Activated T-cell treated with anti-CD3 and anti-CD28 coated beads, Interleukin-2, amount 50 U/mL, for 4 hours (primary cell): Measurements from ENCODE around the gene PLB1. TPM values are rescaled to one million over a fixed set of nuclear protein-coding genes. Genes with fewer than 3 reads are reported as not detected.

Experiments used
- ATAC-seq, 2 donors: fragments of 200-7000 bp; cut with Tn5 transposase; one replicate each; pipeline ENCODE4 v1.10.0; 2021
- DNase-seq: peaks from one replicate; pipeline ENCODE4 v3.0.0-alpha.2; 2020
- H3K27me3 Mint-ChIP-seq: one replicate; pipeline ENCODE4 v1.8.0; 2021; ENCODE audit warnings: low read depth, mixed read lengths
- H3K36me3 Mint-ChIP-seq: one replicate; pipeline ENCODE4 v1.8.0; 2022; ENCODE audit warnings: mixed read lengths; ENCODE audit not compliant: insufficient read depth
- H3K4me1 Mint-ChIP-seq: one replicate; pipeline ENCODE4 v1.8.0; 2021; ENCODE audit warnings: low read depth, mixed read lengths
- H3K4me3 Mint-ChIP-seq: one replicate; pipeline ENCODE4 v1.8.0; 2021; ENCODE audit warnings: mild to moderate bottlenecking, moderate library complexity, mixed read lengths
- H3K9me3 Mint-ChIP-seq: one replicate; pipeline ENCODE4 v1.8.0; 2021; ENCODE audit warnings: mixed read lengths
- total RNA-seq, 3 donors: library from RNA; stranded (reverse); gene quantifications; one replicate each; pipeline ENCODE4 v1.2.1, GENCODE V29; 2021

PLB1 gene
- total RNA-seq, 3 donors from 2014 or later: 0.05 to 0.10 TPM; not detected in 1

DNA sequence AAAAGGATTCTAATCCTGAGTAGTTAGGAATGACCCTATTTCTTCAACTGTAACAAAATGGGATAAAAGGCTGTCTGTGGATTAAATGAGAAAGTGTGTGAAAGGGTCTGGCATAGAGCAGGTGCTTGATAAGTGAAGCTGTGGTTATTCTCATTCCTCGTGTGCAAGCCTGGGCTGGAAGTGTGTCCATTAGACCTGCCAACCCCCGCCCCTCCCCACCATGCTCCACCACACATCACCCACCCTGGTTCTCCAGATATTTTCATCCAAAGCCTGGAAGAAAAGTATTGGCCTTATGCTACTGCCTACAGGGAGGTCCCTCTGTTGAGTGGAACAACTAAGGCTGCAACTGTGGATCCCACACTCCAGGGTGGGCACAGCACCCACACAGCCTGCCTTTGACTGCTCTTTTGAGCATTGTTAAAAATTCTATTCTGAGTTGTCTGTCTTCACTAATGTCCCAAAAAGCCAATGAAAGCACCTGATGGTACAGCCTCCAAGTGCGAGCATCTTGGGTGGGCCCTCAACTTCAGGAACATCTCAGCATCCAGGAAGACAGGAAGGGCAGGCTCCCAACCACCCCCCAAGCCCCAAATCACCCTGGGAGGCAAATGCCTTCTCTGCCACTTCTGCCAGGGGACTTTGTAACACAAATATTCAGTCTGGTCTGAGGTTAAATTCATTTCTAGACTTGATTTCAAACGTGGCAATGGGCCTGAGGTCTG is 153.0 kb downstream of the PLB1 start:
- H3K36me3 Mint-ChIP-seq: no peaks in the 10 kb centered on the region
- no peaks in the 10 kb centered on the region for H3K9me3 Mint-ChIP-seq
- DNase-seq (no peak), ATAC-seq (no peak)
- peaks cover 20% of the 10 kb centered on the region for H3K4me1 Mint-ChIP-seq
- H3K27me3 Mint-ChIP-seq: no peaks in the 10 kb centered on the region
- H3K4me3 Mint-ChIP-seq: no peak overlapping the region

DNA sequence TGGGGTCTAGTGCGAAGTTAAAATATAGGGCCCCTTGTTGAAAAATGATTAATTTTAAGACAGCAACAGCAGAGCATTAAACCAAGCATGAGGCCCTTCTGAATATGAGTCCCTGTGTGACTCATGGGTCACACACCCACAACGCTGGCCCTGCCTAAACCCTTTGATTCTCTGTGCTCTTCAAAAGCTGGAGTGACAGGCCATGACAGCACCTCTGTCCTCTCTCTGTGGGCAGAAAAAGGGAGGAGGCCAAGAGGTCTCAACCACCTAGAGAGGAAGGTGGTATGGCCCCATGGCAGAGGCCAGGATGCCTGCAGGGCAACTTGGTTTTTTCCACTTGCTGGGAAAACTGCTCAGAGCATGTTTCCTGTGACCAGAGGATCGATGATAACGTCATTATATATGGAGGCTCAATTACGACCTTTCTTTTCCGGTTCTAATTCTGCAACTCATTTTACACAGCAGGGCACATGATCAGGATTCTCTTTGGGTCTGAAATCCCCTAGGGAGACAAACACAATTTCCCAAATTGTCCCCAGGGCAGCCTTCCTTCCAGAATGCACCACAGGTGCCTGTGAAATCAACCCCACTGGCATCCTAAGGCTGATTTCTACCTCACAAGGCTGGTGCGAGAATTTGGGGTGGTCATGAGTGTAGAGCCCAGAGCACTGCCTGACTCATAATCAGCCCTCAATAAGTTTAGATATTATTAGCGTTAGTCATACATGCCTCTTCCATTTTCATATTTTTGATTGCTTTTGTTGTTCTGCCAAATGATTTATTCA is 153.8 kb downstream of the PLB1 start:
- Mint-ChIP-seq H3K27me3 (no peaks in the 10 kb centered on the region), H3K9me3 (no peaks in the 10 kb centered on the region), H3K36me3 (no peaks in the 10 kb centered on the region), H3K4me1 (peaks cover 20% of the 10 kb centered on the region), H3K4me3 (no peak overlapping the region)
- DNase-seq (peak; percentile 12), ATAC-seq (peak; percentile 98 to 99)

DNA sequence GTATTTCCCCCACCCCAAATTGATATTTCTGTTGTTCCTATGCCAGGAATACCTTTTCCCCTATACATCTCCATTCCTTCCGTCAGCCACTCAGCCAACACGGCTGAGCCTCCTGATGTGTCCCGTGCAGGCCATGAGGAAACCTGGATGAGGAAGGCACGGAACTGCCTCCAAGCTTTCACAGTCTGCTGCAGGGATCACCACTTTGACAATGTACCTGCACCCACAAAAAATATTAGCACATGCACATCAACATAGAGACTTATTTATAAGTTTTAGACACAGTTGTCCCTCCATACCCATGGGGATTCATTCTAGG is 154.4 kb downstream of the PLB1 start:
- peaks cover 21% of the 10 kb centered on the region for H3K4me1 Mint-ChIP-seq

DNA sequence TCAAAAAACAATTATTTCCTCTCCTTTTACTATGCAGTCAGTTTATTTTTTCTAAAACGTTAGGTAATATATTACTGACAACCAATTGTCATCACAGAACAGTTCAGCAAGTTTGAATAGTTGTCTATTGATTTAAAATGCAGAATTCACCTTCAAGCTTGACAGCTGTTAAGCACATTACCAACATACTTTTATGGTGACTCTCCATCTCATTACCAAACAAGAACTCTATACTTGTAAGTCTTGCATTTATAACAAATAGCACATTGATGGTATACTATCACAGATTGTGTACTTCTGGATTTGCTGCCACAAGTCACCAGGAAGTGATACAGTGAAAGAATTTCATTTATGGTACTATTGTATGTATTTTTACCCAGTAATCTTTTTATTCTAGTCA is 156.4 kb downstream of the PLB1 start:
- Mint-ChIP-seq H3K27me3 (no peaks in the 10 kb centered on the region), H3K36me3 (no peaks in the 10 kb centered on the region), H3K9me3 (no peaks in the 10 kb centered on the region), H3K4me3 (no peak overlapping the region), H3K4me1 (peaks cover 34% of the 10 kb centered on the region)
- DNase-seq: no peak
- ATAC-seq: no peak

More for the DNA sequence above, 154.4 kb downstream of the PLB1 start:
- H3K9me3 Mint-ChIP-seq: no peaks in the 10 kb centered on the region
- DNase-seq: no peak
- H3K36me3 Mint-ChIP-seq: no peaks in the 10 kb centered on the region
- no peak overlapping the region for H3K4me3 Mint-ChIP-seq
- no peak for ATAC-seq
- H3K27me3 Mint-ChIP-seq: no peaks in the 10 kb centered on the region

DNA sequence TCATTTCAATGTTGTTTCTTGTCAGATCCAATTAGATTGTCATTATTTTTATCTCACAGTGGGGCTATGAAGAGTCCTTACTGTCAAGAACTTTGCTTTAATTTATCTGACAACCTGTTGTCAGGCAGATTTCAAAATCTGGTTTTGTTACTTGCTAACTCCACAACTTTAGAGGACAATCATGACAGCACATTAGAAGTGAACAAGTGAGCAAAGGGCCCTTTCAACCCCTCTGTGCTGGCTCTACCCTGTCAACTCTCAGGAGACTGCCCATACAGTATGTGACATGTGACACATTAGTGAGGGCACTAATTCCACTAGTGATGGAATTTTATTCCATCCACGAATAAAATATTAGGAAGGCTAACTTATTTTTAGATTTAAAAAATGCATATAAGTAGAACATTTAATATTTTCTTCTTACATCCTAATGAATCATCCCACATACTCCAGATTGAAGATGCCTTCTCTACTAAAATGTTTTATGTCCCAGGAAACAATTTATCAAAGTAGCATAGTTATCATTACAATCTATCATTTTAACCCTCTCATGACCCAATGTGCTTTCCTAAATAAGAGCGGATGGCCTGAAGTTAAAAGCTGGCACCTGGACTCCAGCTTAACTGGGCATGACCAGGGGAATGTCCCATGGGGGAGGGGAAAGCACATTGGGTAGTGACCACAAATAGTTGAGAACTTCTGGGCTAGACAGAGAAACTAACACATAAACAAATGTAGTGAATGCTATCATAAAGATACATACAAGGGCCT is 158.2 kb downstream of the PLB1 start:
- no peak overlapping the region for H3K4me3 Mint-ChIP-seq
- DNase-seq (no peak), ATAC-seq (no peak)
- peaks cover 39% of the 10 kb centered on the region for H3K4me1 Mint-ChIP-seq
- H3K36me3 Mint-ChIP-seq: no peaks in the 10 kb centered on the region
- H3K27me3 Mint-ChIP-seq: no peaks in the 10 kb centered on the region
- no peaks in the 10 kb centered on the region for H3K9me3 Mint-ChIP-seq

DNA sequence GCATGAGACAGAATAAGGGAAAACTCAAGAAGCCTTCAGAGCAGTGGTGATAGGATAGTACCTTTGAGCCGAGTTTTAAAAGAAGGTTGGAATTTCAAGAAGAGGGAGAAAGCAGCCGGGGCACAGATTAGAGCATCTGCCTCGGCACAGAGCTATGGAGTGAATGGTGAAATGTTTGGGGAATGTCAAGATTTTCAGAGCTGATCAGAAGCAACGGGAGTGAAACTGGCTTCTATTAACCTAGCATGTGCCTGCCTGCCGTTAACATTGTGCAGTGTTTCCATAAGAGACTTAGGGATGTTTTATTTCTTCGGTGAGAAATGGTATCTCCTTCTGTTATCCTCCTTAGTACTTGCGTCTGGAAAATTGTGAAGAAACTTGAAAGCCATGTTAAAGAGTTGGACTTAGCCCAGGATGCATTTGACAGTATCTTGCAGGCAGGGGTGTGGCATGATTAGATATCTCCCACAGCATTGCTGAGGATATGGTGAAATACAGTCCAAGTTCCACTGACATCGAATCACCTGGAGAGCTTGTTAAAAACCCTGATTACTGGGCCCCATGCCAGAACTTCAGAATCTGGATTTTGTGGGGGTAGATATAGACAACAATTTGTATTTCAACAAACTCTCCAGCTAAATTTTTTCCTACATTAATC is 158.9 kb downstream of the PLB1 start:
- no peak for ATAC-seq
- no peaks in the 10 kb centered on the region for H3K36me3 Mint-ChIP-seq
- DNase-seq: no peak
- H3K27me3 Mint-ChIP-seq: no peaks in the 10 kb centered on the region
- no peak overlapping the region for H3K4me3 Mint-ChIP-seq
- H3K9me3 Mint-ChIP-seq: no peaks in the 10 kb centered on the region
- H3K4me1 Mint-ChIP-seq: peaks cover 32% of the 10 kb centered on the region

DNA sequence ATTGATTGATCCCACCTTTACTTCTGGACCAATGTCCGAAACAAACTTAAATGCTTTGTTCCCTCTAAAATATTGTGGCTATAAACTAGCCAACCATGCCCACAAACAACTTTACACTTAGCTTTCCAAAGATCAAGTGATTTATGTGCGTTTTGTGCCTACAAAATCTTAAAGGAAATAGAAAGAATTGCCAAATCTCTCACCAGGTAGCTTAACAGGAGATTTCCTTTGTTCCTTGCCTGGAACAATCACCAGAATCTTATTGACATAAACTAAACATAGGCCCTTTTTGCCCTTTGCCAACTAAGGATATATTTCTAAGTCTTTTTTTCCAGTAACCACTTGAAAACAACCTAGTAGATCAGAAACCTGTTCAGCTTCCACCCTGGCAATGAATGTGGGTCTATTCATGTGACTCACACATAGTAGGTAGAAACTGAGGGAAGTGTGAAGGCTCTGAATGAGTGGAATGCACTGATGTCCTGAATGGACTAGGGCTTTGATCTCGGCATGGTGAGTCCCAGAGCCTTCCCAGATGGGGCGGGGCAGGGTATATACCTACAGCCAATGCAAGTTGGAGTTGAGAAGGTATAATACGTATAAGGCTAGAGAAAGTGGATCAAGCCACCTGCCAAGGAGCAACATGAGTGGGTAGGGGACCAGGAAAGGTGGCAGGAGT is 161.2 kb downstream of the PLB1 start:
- Mint-ChIP-seq H3K4me1 (peaks cover 26% of the 10 kb centered on the region), H3K36me3 (no peaks in the 10 kb centered on the region), H3K9me3 (no peaks in the 10 kb centered on the region), H3K4me3 (no peak overlapping the region), H3K27me3 (no peaks in the 10 kb centered on the region)
- DNase-seq (no peak), ATAC-seq (peak; percentile 90)

DNA sequence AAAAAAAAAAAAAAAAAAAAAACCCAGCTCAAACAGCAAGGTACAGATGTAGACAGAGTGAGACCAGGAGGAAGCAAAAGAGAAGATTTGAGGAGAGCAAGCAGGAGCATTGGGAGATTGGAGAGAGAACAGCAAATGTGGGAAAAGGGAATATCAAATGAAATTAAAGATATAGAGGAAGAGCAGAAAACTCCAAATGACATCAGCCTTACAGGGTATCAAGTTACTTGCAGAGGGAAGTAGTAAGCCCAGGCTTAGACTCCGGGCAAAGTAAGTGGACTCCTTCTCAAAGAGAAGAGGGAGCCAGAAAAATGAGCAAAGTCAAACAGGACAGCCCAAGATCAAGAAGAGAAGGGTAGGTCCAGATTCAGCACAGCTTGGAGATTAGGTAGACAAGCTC is 162.5 kb downstream of the PLB1 start:
- H3K27me3 Mint-ChIP-seq: no peaks in the 10 kb centered on the region
- ATAC-seq: no peak
- H3K9me3 Mint-ChIP-seq: no peaks in the 10 kb centered on the region
- H3K4me1 Mint-ChIP-seq: peaks cover 26% of the 10 kb centered on the region
- no peak overlapping the region for H3K4me3 Mint-ChIP-seq
- no peak for DNase-seq
- no peaks in the 10 kb centered on the region for H3K36me3 Mint-ChIP-seq

DNA sequence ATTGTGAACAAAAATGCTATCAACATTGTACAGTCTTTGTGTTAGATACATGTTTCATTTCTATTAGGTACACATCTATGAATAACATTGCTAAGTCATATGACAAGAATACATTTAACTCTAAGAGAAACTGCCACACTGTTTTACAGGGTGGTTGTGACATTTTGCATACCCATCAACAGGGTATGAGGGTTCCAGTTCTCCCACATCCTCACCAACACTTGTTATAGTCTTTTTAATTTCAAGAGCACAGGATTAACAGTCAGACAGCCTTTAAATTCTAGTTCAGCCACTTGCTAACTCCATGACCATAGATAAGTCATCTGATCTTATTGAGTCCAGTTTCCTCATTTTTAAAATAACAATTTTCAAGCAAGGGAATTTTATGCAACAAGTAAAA is 163.3 kb downstream of the PLB1 start:
- H3K9me3 Mint-ChIP-seq: no peaks in the 10 kb centered on the region
- H3K4me1 Mint-ChIP-seq: peaks cover 26% of the 10 kb centered on the region
- no peaks in the 10 kb centered on the region for H3K27me3 Mint-ChIP-seq
- no peak for DNase-seq
- H3K4me3 Mint-ChIP-seq: no peak overlapping the region
- no peak for ATAC-seq
- H3K36me3 Mint-ChIP-seq: no peaks in the 10 kb centered on the region

DNA sequence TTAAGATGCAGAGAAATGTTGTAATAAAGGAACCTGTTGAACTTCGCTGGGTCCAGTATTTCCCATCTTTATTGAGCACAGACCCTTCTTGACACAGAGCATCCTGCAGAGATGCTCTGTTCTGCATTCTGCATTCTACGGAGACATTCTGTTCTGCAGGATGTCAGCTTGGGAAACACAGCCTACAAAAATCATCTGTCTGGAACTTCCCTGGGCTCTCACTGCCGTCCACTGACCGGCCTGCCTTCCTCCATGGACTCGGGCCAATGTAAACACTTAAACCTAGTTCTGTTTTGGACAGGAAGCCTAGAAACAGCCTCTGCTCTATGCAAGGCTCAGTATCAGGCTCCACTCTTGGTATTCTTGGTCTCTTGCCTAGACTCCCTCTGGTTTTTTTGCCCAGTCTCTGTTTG is 165.7 kb downstream of the PLB1 start:
- H3K4me3 Mint-ChIP-seq: no peak overlapping the region
- no peaks in the 10 kb centered on the region for H3K36me3 Mint-ChIP-seq
- DNase-seq (no peak), ATAC-seq (no peak)
- H3K4me1 Mint-ChIP-seq: peaks cover 19% of the 10 kb centered on the region
- H3K9me3 Mint-ChIP-seq: no peaks in the 10 kb centered on the region
- no peaks in the 10 kb centered on the region for H3K27me3 Mint-ChIP-seq

DNA sequence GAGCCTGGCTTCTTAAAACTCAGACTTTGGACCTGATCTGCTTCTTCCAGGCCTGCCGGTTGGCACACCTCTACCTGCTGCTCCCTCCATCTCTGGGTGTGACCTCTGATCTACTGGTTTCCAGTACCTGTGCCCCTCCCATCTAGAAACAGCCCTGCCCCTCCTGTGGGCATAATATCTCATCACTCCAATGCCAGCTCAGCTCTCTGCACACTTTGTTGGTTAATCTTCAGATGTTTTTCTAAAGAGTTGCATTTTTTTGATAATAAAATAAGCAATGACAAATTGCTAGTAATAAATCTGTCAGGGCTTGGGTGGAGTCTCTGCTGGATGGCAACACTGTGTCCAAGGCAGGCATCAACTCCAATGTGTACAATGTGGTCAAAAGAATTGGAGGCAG is 166.2 kb downstream of the PLB1 start:
- H3K4me3 Mint-ChIP-seq: no peak overlapping the region
- ATAC-seq (no peak), DNase-seq (no peak)
- H3K9me3 Mint-ChIP-seq: no peaks in the 10 kb centered on the region
- no peaks in the 10 kb centered on the region for H3K36me3 Mint-ChIP-seq
- peaks cover 14% of the 10 kb centered on the region for H3K4me1 Mint-ChIP-seq
- no peaks in the 10 kb centered on the region for H3K27me3 Mint-ChIP-seq

DNA sequence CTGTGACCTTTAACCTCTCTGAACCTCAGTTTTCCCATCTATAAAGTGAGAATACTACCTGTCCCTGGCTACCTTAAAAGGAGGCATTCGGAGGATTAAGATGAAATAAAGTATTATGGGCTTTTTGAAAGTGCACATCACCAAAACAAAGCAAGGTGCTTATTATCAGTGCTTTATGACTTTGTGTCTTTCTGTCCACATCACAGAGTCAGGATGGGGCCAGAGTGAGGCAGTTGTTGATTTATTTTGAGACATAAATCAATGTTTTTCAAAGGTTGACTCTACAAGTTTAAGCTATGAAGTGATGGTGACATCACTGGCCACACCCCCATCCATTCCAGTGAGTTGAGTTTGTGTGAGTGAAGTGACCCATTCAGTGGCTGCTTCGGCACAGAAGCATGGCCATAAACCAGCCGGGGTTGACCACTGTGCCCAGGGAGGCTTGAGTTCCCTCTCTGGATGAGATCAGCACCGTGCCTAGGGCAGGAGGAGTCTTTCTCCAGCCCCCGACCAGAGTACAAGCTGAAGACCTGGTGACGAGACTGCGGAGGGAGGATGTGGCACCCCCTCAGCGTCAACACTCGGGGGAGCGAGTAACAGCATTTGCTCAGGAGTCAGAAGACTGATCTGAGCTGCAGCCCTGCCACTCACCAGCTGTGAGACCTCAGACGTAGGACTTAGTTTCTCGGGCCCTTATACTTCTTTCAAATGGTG is 166.8 kb downstream of the PLB1 start:
- Mint-ChIP-seq H3K36me3 (no peaks in the 10 kb centered on the region), H3K4me1 (peaks cover 8% of the 10 kb centered on the region), H3K27me3 (no peaks in the 10 kb centered on the region), H3K9me3 (no peaks in the 10 kb centered on the region), H3K4me3 (no peak overlapping the region)
- ATAC-seq: no peak
- no peak for DNase-seq

DNA sequence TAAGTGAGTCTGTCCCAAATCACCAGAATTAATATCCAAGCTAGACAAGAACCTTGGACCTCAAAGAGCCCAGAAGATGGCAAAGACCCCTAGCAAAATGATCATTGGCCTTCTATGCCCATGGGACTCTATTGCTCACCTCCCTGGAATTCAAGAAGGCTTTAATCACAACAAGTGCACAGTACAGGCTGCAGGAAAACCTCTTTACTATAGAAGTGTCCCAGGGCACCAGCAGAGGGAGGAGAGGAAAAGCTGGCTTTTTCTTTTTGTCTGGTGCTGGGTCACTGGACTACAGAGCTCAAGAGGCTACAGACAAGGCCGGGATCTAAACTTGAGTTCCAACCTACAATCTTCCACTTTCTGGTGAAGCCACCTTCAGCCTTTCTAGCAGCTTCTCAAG is 167.5 kb downstream of the PLB1 start:
- Mint-ChIP-seq H3K4me3 (no peak overlapping the region), H3K9me3 (no peaks in the 10 kb centered on the region), H3K4me1 (peaks cover 1% of the 10 kb centered on the region), H3K27me3 (no peaks in the 10 kb centered on the region), H3K36me3 (no peaks in the 10 kb centered on the region)
- ATAC-seq: no peak
- no peak for DNase-seq
